ENCODE data around the gene ALX1.

- TF ChIP-seq POLR2A (IDR thresholded peaks at IDR 0.05; ENCODE audit: borderline replicate concordance, extremely low read depth, insufficient read depth, insufficient read length) = no peak
- TF ChIP-seq POLR2AphosphoS5 (IDR thresholded peaks at IDR 0.05; ENCODE audit: low read depth, low read length) = no peak
- no peak for TF ChIP-seq CTCF (IDR thresholded peaks at IDR 0.05 in 2 of 3, conservative IDR thresholded peaks at IDR 0.05 in 1 of 3; ENCODE audit: borderline replicate concordance in 1 of 3, insufficient read depth in 1 of 3, low read depth in 2 of 3, low read length in 2 of 3)
- no peak for TF ChIP-seq EGR1 (IDR thresholded peaks at IDR 0.05; ENCODE audit: low read depth)
These were observed 2.8 kb upstream of the ALX1 start for GRCh38 chr12:85277191-85277590.
